Neural cell (in vitro differentiated cells): ENCODE data around the gene PCDHGA4. TPM values are rescaled to one million over a fixed set of nuclear protein-coding genes. Genes with fewer than 3 reads are reported as not detected.

Source experiments
- H2AFZ ChIP-seq: fragments of 200-600, 300-800 bp; sonication (generic), shearing (Covaris generic); 2 replicates; pipeline ENCODE4 v1.6.0; 2014; ENCODE audit warnings: low read depth, mild to moderate bottlenecking, antibody characterized with exemption, low read length, moderate library complexity
- H3F3A ChIP-seq: fragments of 200-600 bp; shearing (Covaris generic); 2 replicates; pipeline ENCODE4 v1.6.1; 2016; ENCODE audit warnings: mild to moderate bottlenecking, moderate library complexity, mixed read lengths, antibody characterized with exemption, low read length; ENCODE audit not compliant: insufficient read depth, poor library complexity, severe bottlenecking
- H3K27ac ChIP-seq: fragments of 200-600, 300-800 bp; sonication (generic), shearing (Covaris generic); 2 replicates; pipeline ENCODE4 v1.5.1; 2014; ENCODE audit warnings: mild to moderate bottlenecking, low read length, moderate library complexity
- H3K27me3 ChIP-seq: fragments of 300-800, 200-600 bp; sonication (generic), shearing (Covaris generic); 2 replicates; pipeline ENCODE4 v1.6.0; 2014; ENCODE audit warnings: mild to moderate bottlenecking, low read depth, low read length, moderate library complexity; ENCODE audit not compliant: insufficient read depth
- H3K36me3 ChIP-seq: fragments of 300-800, 200-600 bp; sonication (generic), shearing (Covaris generic); 2 replicates; pipeline ENCODE4 v1.5.1; 2014; ENCODE audit warnings: mild to moderate bottlenecking, antibody characterized with exemption, low read length, moderate library complexity; ENCODE audit not compliant: insufficient read depth
- H3K4me2 ChIP-seq: fragments of 300-800, 200-600 bp; sonication (generic), shearing (Covaris generic); 2 replicates; pipeline ENCODE4 v1.6.0; 2014; ENCODE audit warnings: mild to moderate bottlenecking, low read length
- H3K4me3 ChIP-seq: fragments of 300-800, 200-600 bp; sonication (generic), shearing (Covaris generic); 2 replicates; pipeline ENCODE4 v1.5.1; 2014; ENCODE audit warnings: mild to moderate bottlenecking, low read length, moderate library complexity
- H3K79me2 ChIP-seq: fragments of 200-600 bp; shearing (Covaris generic); replicated peaks from 2 replicates; pipeline ENCODE4 v1.6.0; 2014; ENCODE audit warnings: mild to moderate bottlenecking, low read length, moderate library complexity; ENCODE audit not compliant: insufficient read depth
- H3K9ac ChIP-seq: fragments of 300-800, 200-600 bp; sonication (generic), shearing (Covaris generic); 2 replicates; pipeline ENCODE4 v1.6.1; 2016; ENCODE audit warnings: mild to moderate bottlenecking, low read length, mixed read lengths
- H3K9me2 ChIP-seq: fragments of 200-600 bp; shearing (Covaris generic); 2 replicates; pipeline ENCODE4 v1.6.1; 2016; ENCODE audit warnings: mild to moderate bottlenecking, low read length, mixed read lengths; ENCODE audit not compliant: insufficient read depth
- H3K9me3 ChIP-seq: fragments of 200-600, 300-800 bp; sonication (generic), shearing (Covaris generic); 2 replicates; pipeline ENCODE4 v1.6.1; 2016; ENCODE audit warnings: mild to moderate bottlenecking, mixed run types, low read length, moderate library complexity, mixed read lengths
- H4K20me1 ChIP-seq: fragments of 200-600 bp; shearing (Covaris generic); 2 replicates; pipeline ENCODE4 v1.6.1; 2016; ENCODE audit warnings: mild to moderate bottlenecking, mixed run types; ENCODE audit not compliant: insufficient read depth
- EP300 ChIP-seq: fragments of 450-650 bp; conservative IDR thresholded peaks from 2 replicates; pipeline ENCODE4 v1.6.1; 2014; ENCODE audit warnings: antibody characterized with exemption, mild to moderate bottlenecking, moderate library complexity; ENCODE audit not compliant: poor library complexity, severe bottlenecking
- EZH2 ChIP-seq: fragments of 200-600, 300-800 bp; shearing (Covaris generic), sonication (generic); IDR thresholded peaks from 2 replicates; pipeline ENCODE4 v1.6.1; 2014; ENCODE audit warnings: antibody characterized with exemption, low read length, borderline replicate concordance, mild to moderate bottlenecking; ENCODE audit not compliant: insufficient read depth, poor library complexity, severe bottlenecking
- MXI1 ChIP-seq: fragments of 450-650 bp; conservative IDR thresholded peaks from 2 replicates; pipeline ENCODE4 v1.6.1; 2014; ENCODE audit warnings: antibody characterized with exemption, mild to moderate bottlenecking; ENCODE audit not compliant: poor library complexity, severe bottlenecking
- POLR2AphosphoS5 ChIP-seq: IDR thresholded peaks from 2 replicates; pipeline ENCODE4 v1.6.1; 2012
- RAD21 ChIP-seq: fragments of 450-650 bp; conservative IDR thresholded peaks from 2 replicates; pipeline ENCODE4 v1.6.1; 2014; ENCODE audit warnings: antibody characterized with exemption, mild to moderate bottlenecking, moderate library complexity
- REST ChIP-seq: IDR thresholded peaks from 2 replicates; pipeline ENCODE4 v1.6.1; 2012; ENCODE audit warnings: borderline replicate concordance
- SMC3 ChIP-seq: fragments of 450-650 bp; conservative IDR thresholded peaks from 2 replicates; pipeline ENCODE4 v1.6.1; 2014; ENCODE audit warnings: antibody characterized with exemption, mild to moderate bottlenecking, moderate library complexity; ENCODE audit not compliant: poor library complexity
- TAF1 ChIP-seq: IDR thresholded peaks from 2 replicates; pipeline ENCODE4 v1.6.1; 2012; ENCODE audit warnings: low read depth
- polyA plus RNA-seq: library from polyadenylated mRNA; depleted of rRNA; stranded (reverse); fragments of >200 nt; gene quantifications from 2 replicates; pipeline ENCODE4 v1.2.3, GENCODE V29; 2014
- TF ChIP-seq, protein P1 (sequence below): fragments of 450-650 bp; IDR thresholded peaks from 2 replicates; pipeline ENCODE4 v1.5.1; 2014; ENCODE audit warnings: antibody characterized with exemption, mild to moderate bottlenecking, moderate library complexity; ENCODE audit not compliant: poor library complexity, severe bottlenecking

PCDHGA4 gene
- polyA plus RNA-seq, 1 donor from 2014 or later = 0.38 TPM

GRCh38 chr5:141355641-141356040 lies 820 bp downstream of the PCDHGA4 start:
- Histone ChIP-seq H3K4me3 (no peak overlapping the region), H2AFZ (no peak overlapping the region), H3K79me2 (no peaks in the 10 kb centered on the region), H3K9me2 (no peaks in the 10 kb centered on the region), H3K27ac (no peak overlapping the region), H3F3A (no peaks in the 10 kb centered on the region), H3K36me3 (no peaks in the 10 kb centered on the region), H3K27me3 (no peaks in the 10 kb centered on the region), H3K9me3 (peaks cover 37% of the 10 kb centered on the region), H3K4me2 (no peak overlapping the region), H4K20me1 (no peaks in the 10 kb centered on the region), H3K9ac (no peak overlapping the region)
- TF ChIP-seq, protein P1, sequence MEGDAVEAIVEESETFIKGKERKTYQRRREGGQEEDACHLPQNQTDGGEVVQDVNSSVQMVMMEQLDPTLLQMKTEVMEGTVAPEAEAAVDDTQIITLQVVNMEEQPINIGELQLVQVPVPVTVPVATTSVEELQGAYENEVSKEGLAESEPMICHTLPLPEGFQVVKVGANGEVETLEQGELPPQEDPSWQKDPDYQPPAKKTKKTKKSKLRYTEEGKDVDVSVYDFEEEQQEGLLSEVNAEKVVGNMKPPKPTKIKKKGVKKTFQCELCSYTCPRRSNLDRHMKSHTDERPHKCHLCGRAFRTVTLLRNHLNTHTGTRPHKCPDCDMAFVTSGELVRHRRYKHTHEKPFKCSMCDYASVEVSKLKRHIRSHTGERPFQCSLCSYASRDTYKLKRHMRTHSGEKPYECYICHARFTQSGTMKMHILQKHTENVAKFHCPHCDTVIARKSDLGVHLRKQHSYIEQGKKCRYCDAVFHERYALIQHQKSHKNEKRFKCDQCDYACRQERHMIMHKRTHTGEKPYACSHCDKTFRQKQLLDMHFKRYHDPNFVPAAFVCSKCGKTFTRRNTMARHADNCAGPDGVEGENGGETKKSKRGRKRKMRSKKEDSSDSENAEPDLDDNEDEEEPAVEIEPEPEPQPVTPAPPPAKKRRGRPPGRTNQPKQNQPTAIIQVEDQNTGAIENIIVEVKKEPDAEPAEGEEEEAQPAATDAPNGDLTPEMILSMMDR = no peak
- TF ChIP-seq TAF1 (no peak), RAD21 (no peak), SMC3 (no peak), REST (no peak)

GRCh38 chr5:141356133-141356532 lies 1.3 kb downstream of the PCDHGA4 start:
- H2AFZ ChIP-seq = no peak overlapping the region
- no peak overlapping the region for H3K4me3 ChIP-seq
- H4K20me1 ChIP-seq = no peaks in the 10 kb centered on the region
- TF ChIP-seq RAD21 (no peak), SMC3 (no peak), POLR2AphosphoS5 (no peak), REST (no peak), MXI1 (no peak), TAF1 (no peak), EZH2 (no peak), EP300 (no peak)
- TF ChIP-seq, protein P1 = no peak
- no peak overlapping the region for H3K4me2 ChIP-seq
- no peak overlapping the region for H3K9ac ChIP-seq
- no peaks in the 10 kb centered on the region for H3K79me2 ChIP-seq
- H3K27me3 ChIP-seq = no peaks in the 10 kb centered on the region
- H3F3A ChIP-seq = no peaks in the 10 kb centered on the region
- H3K9me3 ChIP-seq = peaks cover 37% of the 10 kb centered on the region
- H3K36me3 ChIP-seq = no peaks in the 10 kb centered on the region
- no peak overlapping the region for H3K27ac ChIP-seq
- no peaks in the 10 kb centered on the region for H3K9me2 ChIP-seq
